ENCODE results near the gene UBE3C. TPM values are rescaled to one million over a fixed set of nuclear protein-coding genes. Genes with fewer than 3 reads are reported as not detected.

UBE3C gene
- total and polyA plus RNA-seq, 4 donors = 44.3 to 113 (median 50.6) TPM

DNA sequence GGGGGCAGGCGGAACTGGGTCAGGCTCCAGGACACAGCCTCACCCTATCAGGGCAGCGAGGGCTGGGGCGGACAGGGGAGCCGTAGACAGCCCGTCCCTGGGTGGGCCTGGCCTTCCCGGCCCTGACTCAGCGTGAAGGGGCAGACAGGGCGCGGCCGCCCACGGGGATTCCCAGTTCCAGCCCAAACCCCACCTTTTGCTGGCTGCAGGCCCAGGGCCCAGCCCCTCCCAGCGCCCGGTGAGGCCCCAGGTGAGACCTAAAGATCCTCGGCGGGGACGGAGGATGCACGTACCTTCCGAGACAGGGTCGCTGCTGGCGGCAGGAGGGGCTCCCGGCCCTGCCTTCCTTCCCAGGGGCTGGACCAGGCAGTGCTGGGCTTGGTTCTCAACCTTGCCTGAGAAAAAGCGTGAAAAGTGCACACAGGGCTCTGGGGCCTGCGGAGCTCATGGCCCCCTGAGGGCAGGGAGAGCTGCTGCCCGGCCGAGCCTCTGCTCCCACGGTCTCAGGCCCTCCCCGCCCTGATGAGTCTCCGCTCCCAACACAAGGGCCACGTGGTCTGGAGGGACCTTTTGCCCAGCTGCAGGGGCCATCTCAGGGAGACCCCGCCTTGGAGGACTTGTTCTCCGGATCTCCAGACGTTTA is 154.2 kb downstream of the UBE3C start:
- Histone ChIP-seq H3K9me3 (ENCODE audit: control insufficient read depth, insufficient read depth, low read length) (no peaks in the 10 kb centered on the region), H3K27me3 (ENCODE audit: control insufficient read depth, insufficient read depth, low read length) (no peaks in the 10 kb centered on the region), H3K27ac (ENCODE audit: low read depth, low read length) (no peak overlapping the region), H3K4me3 (ENCODE audit: low read depth, low read length) (no peak overlapping the region), H3K4me1 (ENCODE audit: control insufficient read depth, insufficient read depth, low read length) (no peaks in the 10 kb centered on the region), H3K36me3 (ENCODE audit: control insufficient read depth, insufficient read depth, low read length) (no peaks in the 10 kb centered on the region)
- DNase-seq (ENCODE audit: low read depth in 4 of 6, low spot score in 6 of 6) = no peak
- 66% methylated on average over 32 of the region's 32 CpGs for WGBS (ENCODE audit: insufficient coverage)

DNA sequence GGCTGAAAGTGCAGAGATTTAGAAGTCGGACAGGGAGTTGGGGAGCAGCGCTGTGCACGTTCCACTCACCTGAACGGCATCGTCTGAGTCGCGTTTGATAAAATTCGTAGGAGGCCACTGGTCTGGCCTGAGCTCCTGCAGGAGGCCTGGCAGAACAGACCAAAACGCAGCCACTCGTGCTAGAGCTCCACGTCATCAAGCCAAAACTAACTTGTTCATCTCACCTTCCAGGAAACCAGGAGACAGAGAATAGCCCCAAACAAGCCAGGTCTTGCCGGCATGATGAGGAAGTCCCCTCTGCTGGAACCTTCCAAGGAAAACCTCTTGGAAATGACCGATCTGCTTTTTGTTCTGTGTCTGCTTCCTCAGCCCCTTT is 154.7 kb downstream of the UBE3C start:
- no peaks in the 10 kb centered on the region for H3K4me1 ChIP-seq (ENCODE audit: control insufficient read depth, insufficient read depth, low read length)
- H3K9me3 ChIP-seq (ENCODE audit: control insufficient read depth, insufficient read depth, low read length) = no peaks in the 10 kb centered on the region
- DNase-seq (ENCODE audit: low read depth in 4 of 6, low spot score in 6 of 6) = no peak
- no peaks in the 10 kb centered on the region for H3K36me3 ChIP-seq (ENCODE audit: control insufficient read depth, insufficient read depth, low read length)
- no peaks in the 10 kb centered on the region for H3K27me3 ChIP-seq (ENCODE audit: control insufficient read depth, insufficient read depth, low read length)
- H3K27ac ChIP-seq (ENCODE audit: low read depth, low read length) = no peak overlapping the region
- 94% methylated on average over 12 of the region's 13 CpGs for WGBS (ENCODE audit: insufficient coverage)
- H3K4me3 ChIP-seq (ENCODE audit: low read depth, low read length) = no peak overlapping the region

DNA sequence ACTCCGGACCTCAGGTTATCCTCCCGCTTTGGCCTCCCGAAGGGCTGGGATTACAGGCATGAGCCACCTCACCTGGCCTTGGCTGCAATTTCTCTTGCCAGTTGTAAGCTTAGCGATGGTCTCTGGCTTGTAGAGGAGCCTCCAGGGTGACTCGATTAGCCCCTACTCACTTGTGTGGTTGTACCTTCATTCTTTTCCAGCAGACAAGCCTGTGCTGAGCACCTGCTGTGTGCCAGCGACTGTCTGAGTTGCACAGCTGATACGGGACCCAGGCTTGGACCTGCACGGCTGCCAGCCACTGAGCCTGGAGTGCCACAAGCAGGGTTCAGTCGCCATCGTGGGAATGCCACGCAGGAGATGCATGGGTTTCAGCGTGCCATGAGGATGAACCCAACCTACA is 156.0 kb downstream of the UBE3C start:
- Histone ChIP-seq H3K4me1 (ENCODE audit: control insufficient read depth, insufficient read depth, low read length) (no peaks in the 10 kb centered on the region), H3K4me3 (ENCODE audit: low read depth, low read length) (no peak overlapping the region), H3K9me3 (ENCODE audit: control insufficient read depth, insufficient read depth, low read length) (no peaks in the 10 kb centered on the region), H3K36me3 (ENCODE audit: control insufficient read depth, insufficient read depth, low read length) (no peaks in the 10 kb centered on the region), H3K27me3 (ENCODE audit: control insufficient read depth, insufficient read depth, low read length) (no peaks in the 10 kb centered on the region), H3K27ac (ENCODE audit: low read depth, low read length) (no peak overlapping the region)
- 91% methylated on average over 12 of the region's 12 CpGs for WGBS (ENCODE audit: insufficient coverage)
- DNase-seq (ENCODE audit: low read depth in 4 of 6, low spot score in 6 of 6) = no peak

DNA sequence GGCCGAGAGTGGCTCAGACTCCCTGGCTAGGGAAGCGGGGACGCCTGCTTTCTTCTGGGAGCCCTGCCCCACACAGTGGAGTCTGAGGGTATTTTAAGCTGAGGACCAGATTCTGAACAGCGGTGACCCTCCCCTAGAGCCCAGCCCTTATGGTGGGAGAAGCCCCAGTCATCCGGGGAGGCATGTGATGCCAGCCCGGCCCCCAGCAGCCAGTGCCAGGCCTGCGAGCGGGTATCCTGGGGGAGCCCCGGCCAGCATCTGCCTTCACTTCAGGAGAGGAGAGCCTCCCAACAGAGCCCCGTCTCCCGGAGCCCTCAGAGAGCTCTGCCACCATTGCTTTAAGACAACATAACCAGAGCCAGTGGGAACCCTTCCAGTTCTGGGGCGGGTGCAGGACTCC is 156.6 kb downstream of the UBE3C start:
- H3K36me3 ChIP-seq (ENCODE audit: control insufficient read depth, insufficient read depth, low read length) = no peaks in the 10 kb centered on the region
- H3K27me3 ChIP-seq (ENCODE audit: control insufficient read depth, insufficient read depth, low read length) = no peaks in the 10 kb centered on the region
- WGBS (ENCODE audit: insufficient coverage) = 90% methylated on average over 11 of the region's 12 CpGs
- peaks cover 2% of the 10 kb centered on the region for H3K4me1 ChIP-seq (ENCODE audit: control insufficient read depth, insufficient read depth, low read length)
- no peak for DNase-seq (ENCODE audit: low read depth in 4 of 6, low spot score in 6 of 6)
- no peak overlapping the region for H3K4me3 ChIP-seq (ENCODE audit: low read depth, low read length)
- no peaks in the 10 kb centered on the region for H3K9me3 ChIP-seq (ENCODE audit: control insufficient read depth, insufficient read depth, low read length)
- H3K27ac ChIP-seq (ENCODE audit: low read depth, low read length) = no peak overlapping the region

DNA sequence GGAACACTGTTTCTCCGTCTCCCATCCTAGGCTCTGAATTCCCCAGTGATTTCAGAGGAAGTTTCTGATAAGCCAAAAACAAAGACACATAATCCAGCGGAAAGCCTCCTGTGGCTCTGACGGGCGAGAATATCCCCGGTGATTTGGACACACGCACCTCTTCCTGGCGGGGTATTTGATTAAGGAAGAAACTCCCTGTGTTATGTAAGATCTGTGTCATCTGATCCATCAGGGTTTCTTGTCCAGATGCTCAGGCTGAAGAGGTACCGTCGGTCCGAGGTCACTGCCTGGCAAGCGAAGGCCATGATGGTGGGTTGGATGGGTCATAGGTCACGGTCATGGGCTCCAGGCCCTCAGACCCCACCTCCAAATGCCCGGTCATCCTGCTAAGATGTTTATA is 158.5 kb downstream of the UBE3C start:
- DNase-seq (ENCODE audit: low read depth in 4 of 6, low spot score in 6 of 6) = no peak
- Histone ChIP-seq H3K36me3 (ENCODE audit: control insufficient read depth, insufficient read depth, low read length) (no peaks in the 10 kb centered on the region), H3K4me3 (ENCODE audit: low read depth, low read length) (no peak overlapping the region), H3K27me3 (ENCODE audit: control insufficient read depth, insufficient read depth, low read length) (no peaks in the 10 kb centered on the region), H3K27ac (ENCODE audit: low read depth, low read length) (no peak overlapping the region), H3K4me1 (ENCODE audit: control insufficient read depth, insufficient read depth, low read length) (peaks cover 5% of the 10 kb centered on the region), H3K9me3 (ENCODE audit: control insufficient read depth, insufficient read depth, low read length) (no peaks in the 10 kb centered on the region)
- WGBS (ENCODE audit: insufficient coverage) = 81% methylated on average over 3 of the region's 13 CpGs

DNA sequence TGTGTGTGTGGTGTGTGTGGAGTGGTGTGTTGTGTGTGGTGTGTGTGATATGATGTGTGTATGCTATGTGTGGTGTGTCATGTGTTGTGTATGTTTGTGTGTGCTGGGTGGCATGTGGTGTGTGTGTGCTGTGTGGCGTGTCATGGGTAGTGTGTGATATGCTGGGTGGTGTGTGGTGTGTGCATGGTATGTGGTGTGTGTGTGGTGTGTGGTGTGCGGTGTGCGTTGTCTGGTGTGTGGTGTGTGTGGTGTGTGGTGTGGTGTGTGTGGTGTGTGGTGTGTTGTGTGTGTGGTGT is 160.5 kb downstream of the UBE3C start:
- 95% methylated on average over 2 of the region's 3 CpGs for WGBS (ENCODE audit: insufficient coverage)
- no peak overlapping the region for H3K4me3 ChIP-seq (ENCODE audit: low read depth, low read length)
- no peak for DNase-seq (ENCODE audit: low read depth in 4 of 6, low spot score in 6 of 6)
- H3K27me3 ChIP-seq (ENCODE audit: control insufficient read depth, insufficient read depth, low read length) = no peaks in the 10 kb centered on the region
- peaks cover 5% of the 10 kb centered on the region for H3K4me1 ChIP-seq (ENCODE audit: control insufficient read depth, insufficient read depth, low read length)
- no peak overlapping the region for H3K27ac ChIP-seq (ENCODE audit: low read depth, low read length)
- no peaks in the 10 kb centered on the region for H3K9me3 ChIP-seq (ENCODE audit: control insufficient read depth, insufficient read depth, low read length)
- no peaks in the 10 kb centered on the region for H3K36me3 ChIP-seq (ENCODE audit: control insufficient read depth, insufficient read depth, low read length)

DNA sequence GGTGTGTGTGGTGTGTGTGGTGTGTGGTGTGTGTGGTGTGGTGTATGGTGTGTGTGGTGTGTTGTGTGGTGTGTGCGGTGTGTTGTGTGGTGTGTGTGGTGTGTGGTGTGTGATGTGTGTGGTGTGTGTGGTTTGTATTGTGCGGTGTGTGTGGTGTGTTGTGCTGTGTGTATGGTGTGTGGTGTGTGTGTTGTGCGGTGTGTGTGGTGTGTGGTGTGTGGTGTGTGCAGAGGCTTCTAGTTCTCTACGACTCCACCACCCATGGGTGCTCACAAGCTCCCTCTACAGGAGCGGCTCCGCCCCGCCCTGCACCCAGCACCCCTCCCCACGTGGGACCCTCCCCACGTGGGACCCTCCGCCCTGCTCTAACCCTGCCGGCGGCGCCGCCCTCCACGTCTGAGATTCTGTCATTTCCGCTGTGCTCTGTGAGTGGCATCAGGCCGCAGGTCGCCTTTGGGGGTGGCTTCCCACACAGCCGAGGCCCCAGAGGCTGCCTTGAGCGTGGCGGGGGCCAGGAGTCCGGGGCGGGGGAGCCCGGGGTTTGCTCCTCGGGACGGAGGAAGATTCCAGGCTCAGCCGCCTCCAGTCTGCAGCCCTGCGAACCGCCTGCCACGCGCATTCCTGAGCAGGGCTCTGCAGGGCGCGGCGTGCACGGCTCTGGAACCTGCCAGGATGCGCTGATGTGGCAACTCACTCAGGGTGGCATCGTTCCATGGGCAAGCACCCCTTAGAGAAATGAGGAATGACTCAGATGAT is 161.1 kb downstream of the UBE3C start:
- no peaks in the 10 kb centered on the region for H3K27me3 ChIP-seq (ENCODE audit: control insufficient read depth, insufficient read depth, low read length)
- 70% methylated on average over 31 of the region's 37 CpGs for WGBS (ENCODE audit: insufficient coverage)
- H3K27ac ChIP-seq (ENCODE audit: low read depth, low read length) = no peak overlapping the region
- no peaks in the 10 kb centered on the region for H3K36me3 ChIP-seq (ENCODE audit: control insufficient read depth, insufficient read depth, low read length)
- H3K4me3 ChIP-seq (ENCODE audit: low read depth, low read length) = no peak overlapping the region
- H3K4me1 ChIP-seq (ENCODE audit: control insufficient read depth, insufficient read depth, low read length) = peaks cover 5% of the 10 kb centered on the region
- peak in 1 of 6 donors; percentile 48 for DNase-seq (ENCODE audit: low read depth in 4 of 6, low spot score in 6 of 6)
- H3K9me3 ChIP-seq (ENCODE audit: control insufficient read depth, insufficient read depth, low read length) = no peaks in the 10 kb centered on the region

DNA sequence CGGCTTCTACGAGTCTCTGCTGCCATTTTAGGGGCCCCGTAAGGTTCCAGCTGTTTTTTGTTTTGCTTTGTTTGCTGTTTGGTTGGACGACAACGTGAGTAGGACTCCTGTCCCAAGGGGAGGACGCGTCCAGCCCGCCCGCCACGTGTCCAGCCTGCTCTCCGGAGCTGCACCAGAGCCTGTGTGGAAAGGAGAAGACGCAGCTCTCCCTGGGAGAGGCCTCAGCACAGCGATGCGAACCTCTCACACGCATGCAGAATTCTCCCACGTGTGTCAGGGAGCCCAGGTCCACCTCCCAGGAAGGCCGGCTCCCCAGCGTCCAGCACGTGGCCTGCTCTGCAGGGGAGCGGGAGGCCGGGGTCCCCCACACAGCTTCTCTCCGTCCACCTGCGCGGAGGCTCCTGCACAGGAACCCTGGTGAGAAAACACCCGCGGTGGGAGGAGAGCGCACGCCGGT is 161.7 kb downstream of the UBE3C start:
- WGBS (ENCODE audit: insufficient coverage) = 66% methylated on average over 29 of the region's 29 CpGs
- Histone ChIP-seq H3K9me3 (ENCODE audit: control insufficient read depth, insufficient read depth, low read length) (no peaks in the 10 kb centered on the region), H3K36me3 (ENCODE audit: control insufficient read depth, insufficient read depth, low read length) (no peaks in the 10 kb centered on the region), H3K4me3 (ENCODE audit: low read depth, low read length) (no peak overlapping the region), H3K4me1 (ENCODE audit: control insufficient read depth, insufficient read depth, low read length) (peaks cover 5% of the 10 kb centered on the region), H3K27me3 (ENCODE audit: control insufficient read depth, insufficient read depth, low read length) (no peaks in the 10 kb centered on the region), H3K27ac (ENCODE audit: low read depth, low read length) (no peak overlapping the region)
- DNase-seq (ENCODE audit: low read depth in 4 of 6, low spot score in 6 of 6) = peak in 1 of 6 donors; percentile 39

DNA sequence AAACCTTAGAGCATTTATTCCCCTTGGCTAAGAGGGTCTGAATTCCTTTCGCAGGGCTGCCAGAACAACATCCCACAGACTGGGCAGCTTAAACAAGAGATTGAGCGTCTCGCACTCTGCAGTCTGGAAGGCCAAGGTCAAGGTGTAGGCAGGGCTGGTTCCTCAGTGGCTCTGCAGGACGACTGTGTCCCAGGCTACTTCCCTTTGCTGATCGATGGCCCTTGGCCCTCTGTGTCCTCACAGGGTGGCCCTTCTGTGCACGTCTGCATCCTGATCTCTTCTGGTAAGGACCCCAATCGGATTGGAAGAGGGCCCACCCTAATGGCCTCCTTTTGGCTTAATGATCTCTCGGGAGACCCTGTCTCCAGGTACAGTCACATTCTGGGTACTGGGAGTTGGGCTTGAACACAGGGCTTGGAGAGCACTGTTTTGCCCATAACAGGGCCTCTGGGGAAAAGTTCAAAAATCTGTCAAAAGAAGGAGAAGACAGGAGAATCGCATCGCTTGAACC is 162.9 kb downstream of the UBE3C start:
- Histone ChIP-seq H3K9me3 (ENCODE audit: control insufficient read depth, insufficient read depth, low read length) (no peaks in the 10 kb centered on the region), H3K36me3 (ENCODE audit: control insufficient read depth, insufficient read depth, low read length) (no peaks in the 10 kb centered on the region), H3K4me1 (ENCODE audit: control insufficient read depth, insufficient read depth, low read length) (peaks cover 5% of the 10 kb centered on the region), H3K27me3 (ENCODE audit: control insufficient read depth, insufficient read depth, low read length) (no peaks in the 10 kb centered on the region), H3K27ac (ENCODE audit: low read depth, low read length) (no peak overlapping the region), H3K4me3 (ENCODE audit: low read depth, low read length) (no peak overlapping the region)
- WGBS (ENCODE audit: insufficient coverage) = 81% methylated on average over 10 of the region's 10 CpGs
- no peak for DNase-seq (ENCODE audit: low read depth in 4 of 6, low spot score in 6 of 6)

All from spinal cord (tissue), 10 donors.